HG03571 (cell line): Measurements from ENCODE around the gene ZNF579.
"Not testable (repeated sequence)": the region's sequence is repeated elsewhere in the genome, so short reads cannot be mapped to it uniquely, and the experiment has no call there.

ENCODE experiments used
- ATAC-seq: cut with Tn5 transposase; IDR thresholded peaks from one replicate; pipeline ENCODE4 v1.9.1; 2021; ENCODE audit not compliant: unreplicated experiment

Gene ZNF579

GRCh38 chr19:55576746-55577145 is 3.9 kb downstream of the ZNF579 start:
- no peak for ATAC-seq

DNA sequence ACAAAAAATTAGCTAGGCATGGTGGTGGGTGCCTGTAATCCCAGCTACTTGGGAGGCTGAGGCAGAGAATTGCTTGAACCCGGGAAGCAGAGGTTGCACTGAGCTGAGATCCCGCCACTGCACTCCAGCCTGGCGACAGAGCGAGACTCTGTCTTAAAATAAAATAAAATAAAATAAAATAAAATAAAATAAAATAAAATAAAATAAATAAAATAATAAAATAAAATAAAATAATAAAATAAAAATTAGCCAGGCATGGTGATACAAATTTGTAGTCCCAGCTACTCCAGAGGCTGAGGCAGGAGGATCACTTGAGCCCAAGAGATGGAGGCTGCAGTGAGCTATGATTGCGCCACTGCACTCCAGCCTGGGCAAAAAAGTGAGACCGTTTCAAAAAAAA is 6.7 kb downstream of the ZNF579 start:
- ATAC-seq: not testable (repeated sequence)

GRCh38 chr19:55569477-55569876 is 11.2 kb downstream of the ZNF579 start:
- not testable (repeated sequence) for ATAC-seq

GRCh38 chr19:55567708-55568328 is 12.8 kb downstream of the ZNF579 start:
- ATAC-seq: no peak

DNA sequence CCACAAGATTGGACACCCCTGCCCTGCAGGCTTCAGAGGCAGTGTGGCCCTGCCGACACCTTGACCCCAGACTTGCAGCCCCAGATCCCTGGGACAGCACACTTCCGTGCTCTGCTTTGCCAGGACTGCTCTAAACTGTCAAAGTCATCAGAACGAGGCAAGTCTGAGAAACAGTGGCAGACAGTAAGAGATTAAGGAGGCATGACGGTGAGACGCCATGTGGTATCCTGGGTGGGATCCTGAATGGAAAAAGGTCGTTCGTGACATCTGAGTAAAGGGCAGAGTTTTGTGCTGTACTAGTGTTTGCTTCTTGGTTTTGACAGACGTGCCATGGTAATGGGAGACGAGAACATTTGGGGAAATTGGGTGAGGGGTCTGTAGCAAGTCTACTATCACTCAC is 13.8 kb downstream of the ZNF579 start:
- ATAC-seq: no peak

DNA sequence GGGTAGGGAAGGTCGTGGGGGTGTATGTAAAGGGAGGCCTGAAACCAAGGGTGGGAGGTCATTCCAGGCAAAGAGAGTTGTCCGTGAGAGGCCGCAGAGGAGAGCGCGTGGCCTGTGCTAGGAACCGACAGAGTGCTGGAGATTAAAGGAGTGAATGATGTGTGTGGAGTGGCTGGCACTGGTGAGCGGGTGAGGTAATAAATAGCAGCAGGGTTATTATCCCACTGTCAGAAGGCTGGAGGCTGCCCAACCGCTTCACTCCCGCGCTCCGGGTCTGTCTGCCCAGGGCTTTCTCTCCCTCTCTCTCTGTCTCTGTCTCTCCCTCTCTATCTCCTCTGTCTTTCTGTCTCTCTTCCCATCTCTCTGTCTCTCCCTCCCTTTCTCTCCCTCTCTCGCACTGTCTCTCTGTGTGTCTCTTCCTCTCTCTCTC is 17.4 kb downstream of the ZNF579 start:
- ATAC-seq: no peak

DNA sequence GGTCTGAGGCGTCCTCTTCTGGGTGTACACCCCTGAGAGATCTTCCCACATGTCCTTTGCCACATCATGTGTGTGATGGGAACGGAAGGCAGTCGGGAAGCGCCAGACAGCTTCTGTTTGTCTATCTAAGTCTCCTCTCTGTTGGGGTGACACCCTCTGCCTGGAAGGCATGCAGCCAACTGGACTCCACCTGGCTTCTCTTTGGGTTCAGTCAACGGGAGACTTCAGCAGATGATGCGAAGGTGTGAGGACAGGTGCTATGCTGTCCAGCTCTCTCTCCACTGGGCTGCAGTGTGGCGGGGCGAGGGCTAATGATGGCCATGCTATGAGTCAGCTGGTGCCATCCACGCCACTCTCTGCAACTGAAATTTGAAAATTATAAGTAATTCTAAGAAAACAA is 21.0 kb downstream of the ZNF579 start:
- no peak for ATAC-seq

GRCh38 chr19:55554741-55555152 is 25.9 kb downstream of the ZNF579 start:
- ATAC-seq: no peak

GRCh38 chr19:55554302-55554701 is 26.3 kb downstream of the ZNF579 start:
- ATAC-seq: no peak

GRCh38 chr19:55553217-55554182 is 27.1 kb downstream of the ZNF579 start:
- ATAC-seq: no peak

GRCh38 chr19:55552620-55553019 is 28.0 kb downstream of the ZNF579 start:
- ATAC-seq: no peak

DNA sequence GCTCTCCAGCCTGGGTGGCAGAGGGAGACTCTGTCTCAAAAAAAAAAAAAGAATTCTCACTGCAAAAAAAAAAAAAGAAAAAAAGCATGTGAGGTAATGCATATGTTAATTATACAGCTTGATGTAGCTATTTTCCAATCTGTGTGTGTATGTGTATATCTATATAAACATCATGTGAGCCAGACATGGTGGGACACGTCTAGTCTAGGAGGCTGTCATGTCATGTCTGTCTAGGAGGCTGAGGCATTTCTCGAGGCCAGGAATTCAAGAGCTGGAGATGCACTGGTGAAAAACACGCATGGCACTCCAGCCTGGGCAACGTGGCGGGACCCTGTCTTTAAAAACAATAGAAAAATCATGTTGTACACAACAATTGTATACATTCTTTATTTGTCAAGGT is 28.4 kb downstream of the ZNF579 start:
- ATAC-seq: no peak

- no peak for ATAC-seq
Observed at GRCh38 chr19:55550321-55550650, 30.4 kb downstream of the ZNF579 start.

DNA sequence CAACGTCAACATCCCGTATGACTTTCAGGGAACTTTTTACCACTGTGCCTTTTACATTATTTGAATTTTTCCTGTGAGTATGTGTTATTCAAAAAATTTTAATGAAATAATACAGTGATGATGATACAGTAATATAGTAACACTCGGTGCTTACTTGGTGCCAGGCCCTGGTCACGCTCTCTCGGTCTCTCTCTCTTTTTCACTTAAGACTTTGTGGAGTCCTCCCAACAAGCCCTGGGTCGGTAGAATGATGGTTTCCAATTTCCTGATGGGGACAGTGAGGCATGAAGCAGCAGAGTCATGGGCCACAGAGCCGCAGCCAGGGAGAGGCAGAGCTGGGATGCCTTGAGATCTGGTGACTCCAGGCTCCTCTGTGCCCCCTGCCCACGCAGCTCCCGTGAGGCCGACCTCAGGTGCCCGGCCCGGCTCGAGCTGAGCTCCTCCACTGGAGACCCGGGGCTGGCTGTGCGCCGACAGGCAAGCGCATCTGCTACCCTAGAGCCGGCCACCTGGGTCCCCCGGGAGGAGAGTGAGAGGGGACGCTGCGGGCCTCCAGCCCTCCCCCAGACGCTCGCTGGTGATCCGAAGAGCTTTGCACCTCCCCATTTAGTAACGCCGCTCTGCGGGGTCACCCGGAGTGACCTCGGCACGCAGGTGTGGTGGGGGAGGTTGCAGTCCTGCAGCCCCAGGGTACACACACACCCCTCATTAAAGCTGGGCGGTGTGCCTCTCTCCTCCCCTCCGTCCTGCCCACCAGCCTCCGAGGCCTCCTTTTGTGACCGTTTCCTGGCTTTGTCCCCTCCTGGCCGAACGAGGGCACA is 30.9 kb downstream of the ZNF579 start:
- no peak for ATAC-seq

DNA sequence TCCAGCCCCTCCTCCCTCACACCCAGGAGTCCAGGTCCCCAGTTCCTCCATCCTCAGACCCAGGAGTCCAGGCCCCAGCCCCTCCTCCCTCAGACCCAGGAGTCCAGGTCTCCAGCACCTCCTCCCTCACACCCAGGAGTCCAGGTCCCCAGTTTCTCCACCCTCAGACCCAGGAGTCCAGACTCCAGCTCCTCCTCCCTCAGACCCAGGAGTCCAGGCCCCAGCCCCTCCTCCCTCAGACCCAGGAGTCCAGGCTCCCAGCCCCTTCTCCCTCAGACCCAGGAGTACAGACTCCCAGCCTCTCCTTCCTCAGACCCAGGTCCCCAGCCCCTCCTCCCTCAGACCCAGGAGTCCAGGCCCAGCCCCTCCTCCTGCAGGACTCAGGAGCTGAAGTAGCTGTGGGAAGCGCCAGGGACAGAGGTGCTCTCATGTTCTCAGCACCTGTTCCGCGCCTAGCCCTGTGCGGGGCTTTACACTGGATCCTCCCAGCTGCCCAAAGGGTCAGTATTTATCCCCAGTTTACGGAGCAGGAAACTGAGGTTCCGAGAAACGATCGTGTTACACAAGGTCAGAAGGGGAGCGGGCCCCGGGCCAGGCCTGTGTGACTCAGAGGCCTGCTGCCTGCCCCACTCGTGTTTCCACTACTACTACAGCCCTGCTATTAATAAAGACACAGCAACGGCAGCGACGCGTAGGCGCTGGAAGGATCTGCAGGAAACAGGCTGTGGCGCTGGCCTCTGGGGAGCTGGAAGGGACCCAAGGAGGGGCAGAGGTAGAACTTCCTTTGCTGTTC is 33.6 kb downstream of the ZNF579 start:
- no peak for ATAC-seq

DNA sequence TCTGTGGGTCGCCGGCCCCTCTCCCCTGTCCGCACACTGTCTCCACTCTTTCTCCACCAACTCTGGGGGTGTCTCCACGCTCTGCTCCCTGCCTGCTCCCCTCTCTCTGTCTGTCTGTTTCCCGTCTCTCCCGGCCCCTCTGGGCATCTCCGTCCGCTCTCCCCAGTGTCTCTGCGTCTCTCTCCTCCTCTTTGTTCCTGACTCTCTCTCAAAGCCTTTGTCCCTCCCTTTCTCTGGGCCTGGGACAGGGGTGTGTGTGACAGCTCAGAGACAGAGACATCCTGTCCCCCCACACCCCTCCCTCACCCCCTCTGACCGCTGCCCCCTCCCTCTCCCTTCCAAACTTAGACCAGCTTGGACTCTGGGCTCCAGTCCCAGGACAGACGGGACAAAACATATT is 34.6 kb downstream of the ZNF579 start:
- no peak for ATAC-seq

DNA sequence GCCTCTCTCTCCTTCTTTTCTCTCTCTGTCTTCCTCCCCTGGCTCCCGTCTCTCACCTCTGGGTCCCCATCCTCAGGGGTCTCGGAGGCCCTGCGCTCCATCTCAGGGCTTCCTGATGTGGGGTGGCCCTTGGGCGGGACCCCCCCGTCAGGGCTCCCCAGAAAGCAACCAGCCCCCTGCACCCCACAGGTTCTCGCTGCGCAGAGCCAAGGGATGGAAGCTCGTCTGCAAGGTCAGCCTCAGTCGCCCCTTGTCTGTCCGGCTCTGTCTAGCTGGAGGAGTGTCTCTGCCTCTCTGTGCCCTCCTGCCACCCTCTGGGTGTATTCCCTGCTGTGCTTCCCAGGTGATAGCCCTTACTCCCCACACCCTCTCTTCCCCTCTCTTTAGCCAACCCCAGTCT is 35.2 kb downstream of the ZNF579 start, which contains the start of gene SBK3:
Gene SBK3, minus strand, starts transcription at position 101 of the 400 bp plus-strand sequence. Its CDS starts 0 bp downstream, at position 101.
- ATAC-seq: no peak

- ATAC-seq: no peak
Observed at GRCh38 chr19:55544776-55545439, 35.7 kb downstream of the ZNF579 start.

GRCh38 chr19:55544014-55544413 is 36.6 kb downstream of the ZNF579 start:
- no peak for ATAC-seq

GRCh38 chr19:55543567-55543966 is 37.1 kb downstream of the ZNF579 start:
- ATAC-seq: no peak
